Spleen (tissue), 11 donors: Measurements from ENCODE around the gene TMEM181. TPM values are rescaled to one million over a fixed set of nuclear protein-coding genes. Genes with fewer than 3 reads are reported as not detected.
"Not testable (repeated sequence)": the region's sequence is repeated elsewhere in the genome, so short reads cannot be mapped to it uniquely, and the experiment has no call there.

Experiments used
- DNase-seq: peaks from one replicate; pipeline ENCODE4 v3.0.0-alpha.2; 2020
- H3K27ac ChIP-seq, 8 donors: fragments of 200-600 bp; sonication (generic) in 7 of 8; 1 replicate in 4 of 8; 2 replicates in 4 of 8; pipeline versions ENCODE4 v1.5.0 to v1.8.0; 2016 to 2021; ENCODE audit warnings: inconsistent platforms in 4 of 8, mild to moderate bottlenecking in 4 of 8, moderate library complexity in 1 of 8
- H3K27me3 ChIP-seq, 7 donors: fragments of 200-600 bp; sonication (generic) in 6 of 7; replicated peaks in 1 of 7; 1 replicate in 4 of 7; 2 replicates in 3 of 7; pipeline versions ENCODE4 v1.5.0 to v1.8.0; 2016 to 2021; ENCODE audit warnings: inconsistent platforms in 3 of 7, mild to moderate bottlenecking in 1 of 7
- H3K36me3 ChIP-seq, 6 donors: fragments of 200-600 bp; sonication (generic) in 5 of 6; 1 replicate in 4 of 6; 2 replicates in 2 of 6; pipeline versions ENCODE4 v1.5.0 to v1.8.0; 2016 to 2021; ENCODE audit warnings: inconsistent platforms in 2 of 6
- H3K4me1 ChIP-seq, 6 donors: fragments of 200-600 bp; sonication (generic) in 5 of 6; 1 replicate in 3 of 6; 2 replicates in 3 of 6; pipeline versions ENCODE4 v1.5.0 to v1.8.0; 2016 to 2021; ENCODE audit warnings: inconsistent platforms in 3 of 6
- H3K4me3 ChIP-seq, 8 donors: fragments of 200-600 bp; sonication (generic) in 7 of 8; 1 replicate in 4 of 8; 2 replicates in 4 of 8; pipeline versions ENCODE4 v1.5.0 to v1.8.0; 2016 to 2021; ENCODE audit warnings: inconsistent platforms in 4 of 8, mild to moderate bottlenecking in 4 of 8, moderate library complexity in 2 of 8
- H3K9me3 ChIP-seq, 8 donors: fragments of 200-600 bp; sonication (generic) in 7 of 8; 1 replicate in 4 of 8; 2 replicates in 4 of 8; pipeline versions ENCODE4 v1.5.0 to v1.8.0; 2016 to 2021; ENCODE audit warnings: inconsistent platforms in 4 of 8
- CTCF ChIP-seq, 11 experiments: fragments of 200-600 bp in 7 of 11; fragments of 450-650 bp in 4 of 11; sonication (generic) in 4 of 11; IDR thresholded peaks in 8 of 11; conservative IDR thresholded peaks in 3 of 11; 1 replicate in 7 of 11; 2 replicates in 4 of 11; pipeline versions ENCODE4 v1.4.0 to v1.8.0; 2016 to 2021; ENCODE audit warnings: antibody characterized with exemption in 11 of 11, inconsistent platforms in 4 of 11, mild to moderate bottlenecking in 1 of 11
- POLR2A ChIP-seq, 3 donors: fragments of 450-650 bp; IDR thresholded peaks; one replicate each; pipeline ENCODE4 v1.5.1; 2017; ENCODE audit warnings: antibody characterized with exemption in 3 of 3, mild to moderate bottlenecking in 1 of 3
- POLR2AphosphoS5 ChIP-seq, 3 donors: sonication (generic); formaldehyde crosslinking; IDR thresholded peaks; one replicate each; pipeline ENCODE4 v1.5.1; 2017; ENCODE audit warnings: antibody characterized with exemption in 3 of 3
- WGBS, 5 donors: extraction: QIAGEN DNeasy Blood & Tissue Kit in 3 of 5; methylation state at CpG; one replicate each; pipeline versions ENCODE4 v1.1.5 to v1.1.7; 2013 to 2018; 5-methylcytosine and 5-hydroxymethylcytosine counted together
- intact Hi-C: fragments of 100-400 bp; cut with DNase I; formaldehyde crosslinking; loops from one replicate; pipeline ENCODE4 v1.15.0; 2023; ENCODE audit warnings: low total_unique reads
- polyA plus RNA-seq, 3 donors: library from polyadenylated mRNA; stranded (reverse); fragments of 200-250 nt; gene quantifications; one replicate each; pipeline ENCODE4 v1.2.1, GENCODE V29; 2013
- total RNA-seq, 7 donors: library from RNA; depleted of rRNA in 3 of 7; stranded (reverse); fragments of >200 nt in 3 of 7; fragmentation: NEBNext Ultra II Directional in 4 of 7; extraction: Animal tissue kit (Norgen Biotek cat#: 25700) in 4 of 7; gene quantifications; one replicate each; pipeline versions ENCODE4 v1.1.0 to v1.2.1, GENCODE V29; 2016 to 2021
- donor health status: healthy with polysubstance abuse.
- donor health status: DM: no; HTN: no; CAD: no; lungs with moderate emphysema.
- donor health status: DM: no; HTN: no; CAD: no.
- donor health status: Bipolar disorder and iron deficiency.
- donor health status: healthy.
- donor health status: DM: no; HTN: no; CAD: no.
- donor health status: DM: yes; HTN: yes; CAD: no.

Gene TMEM181
- total and polyA plus RNA-seq, 10 donors: 7.0 to 39.4 (median 23.6) TPM

- H3K27ac ChIP-seq: peak overlapping the region; percentile 75 to 95 (median 88)
Observed at GRCh38 chr6:158648682-158649131, 88.8 kb downstream of the TMEM181 start.

GRCh38 chr6:158649289-158650143 is 89.6 kb downstream of the TMEM181 start, which contains the start of gene SYTL3:
Gene SYTL3 (plus strand): TSS chr6:158650054. CDS start chr6:158663269, 13,215 bp downstream.
- intact Hi-C loops: no loop called here
- WGBS, 5 donors: 27 to 34% (median 33%) methylated on average over 15 of the region's 15 CpGs
- no peaks in the 10 kb centered on the region for H3K9me3 ChIP-seq
- no peaks in the 10 kb centered on the region for H3K27me3 ChIP-seq
- peak; percentile 92 for DNase-seq
- H3K4me1 ChIP-seq: peaks cover 17 to 74% (median 59%) of the 10 kb centered on the region in 6 donors
- TF ChIP-seq POLR2AphosphoS5 (IDR thresholded peaks at IDR 0.05) (peak; percentile 53 to 99 (median 84)), POLR2A (IDR thresholded peaks at IDR 0.05) (peak in 2 of 3 donors; percentile 37 to 59), CTCF (IDR thresholded peaks at IDR 0.05 in 8 of 11, conservative IDR thresholded peaks at IDR 0.05 in 3 of 11) (no peak)
- H3K4me3 ChIP-seq: peak within 1 kb of the TSS in 6 of 8 donors; percentile 1 to 55 (median 6)
- peak within 1 kb of the TSS; percentile 75 to 95 (median 88) for H3K27ac ChIP-seq
- H3K36me3 ChIP-seq: peaks cover 0 to 5% (median 0%) of the 10 kb centered on the region in 6 donors

More at GRCh38 chr6:158648682-158649131, 88.8 kb downstream of the TMEM181 start:
- no peak for DNase-seq
- TF ChIP-seq POLR2A (IDR thresholded peaks at IDR 0.05) (no peak), POLR2AphosphoS5 (IDR thresholded peaks at IDR 0.05) (no peak)
- intact Hi-C loops: no loop called here
- H3K9me3 ChIP-seq: no peaks in the 10 kb centered on the region
- no peaks in the 10 kb centered on the region for H3K27me3 ChIP-seq
- H3K4me3 ChIP-seq: peak overlapping the region in 1 of 8 donors; percentile 55
- peaks cover 16 to 68% (median 53%) of the 10 kb centered on the region in 6 donors for H3K4me1 ChIP-seq
- WGBS, 5 donors: 68 to 80% (median 77%) methylated on average over 5 of the region's 5 CpGs
- H3K36me3 ChIP-seq: peaks cover 0 to 5% (median 0%) of the 10 kb centered on the region in 6 donors

GRCh38 chr6:158651981-158652737 is 92.3 kb downstream of the TMEM181 start:
- 85 to 96% (median 91%) methylated on average over 17 of the region's 17 CpGs for WGBS, 5 donors
- H3K4me1 ChIP-seq: peaks cover 26 to 87% (median 73%) of the 10 kb centered on the region in 6 donors

GRCh38 chr6:158653577-158654354 is 93.9 kb downstream of the TMEM181 start:
- no peaks in the 10 kb centered on the region for H3K9me3 ChIP-seq
- WGBS, 5 donors: 40 to 50% (median 43%) methylated on average over 15 of the region's 15 CpGs
- no peaks in the 10 kb centered on the region for H3K27me3 ChIP-seq
- H3K4me3 ChIP-seq: peak overlapping the region in 2 of 8 donors; percentile 10 to 55
- intact Hi-C loops: no loop called here
- peak overlapping the region; percentile 76 to 95 (median 89) for H3K27ac ChIP-seq
- peaks cover 0 to 21% (median 0%) of the 10 kb centered on the region in 6 donors for H3K36me3 ChIP-seq
- TF ChIP-seq POLR2A (IDR thresholded peaks at IDR 0.05) (no peak), CTCF (IDR thresholded peaks at IDR 0.05 in 8 of 11, conservative IDR thresholded peaks at IDR 0.05 in 3 of 11) (peak in 2 of 11 experiments; percentile 10 to 18), POLR2AphosphoS5 (IDR thresholded peaks at IDR 0.05) (peak; percentile 49 to 94 (median 67))
- peaks cover 25 to 83% (median 70%) of the 10 kb centered on the region in 6 donors for H3K4me1 ChIP-seq
- peak; percentile 91 for DNase-seq

More at GRCh38 chr6:158651981-158652737, 92.3 kb downstream of the TMEM181 start:
- H3K9me3 ChIP-seq, intact Hi-C loops, DNase-seq, H3K27me3 ChIP-seq: not testable (repeated sequence)
- Histone ChIP-seq H3K36me3 (peaks cover 0 to 12% (median 0%) of the 10 kb centered on the region in 6 donors), H3K27ac (peak overlapping the region; percentile 63 to 95 (median 89)), H3K4me3 (peak overlapping the region in 1 of 8 donors; percentile 55)
